HG02981 (cell line): Measurements from ENCODE around the gene MBD3L2.
"Not testable (repeated sequence)": the region's sequence is repeated elsewhere in the genome, so short reads cannot be mapped to it uniquely, and the experiment has no call there.

ENCODE experiments used
- ATAC-seq: cut with Tn5 transposase; IDR thresholded peaks from one replicate; pipeline ENCODE4 v1.9.1; 2021; ENCODE audit warnings: mild to moderate bottlenecking, moderate library complexity; ENCODE audit not compliant: unreplicated experiment

MBD3L2 gene

GRCh38 chr19:7049021-7049420 lies at the start of gene MBD3L2:
TSS of gene MBD3L2 (plus strand) at chr19:7049321. CDS start at chr19:7049374, 53 bp downstream.
- ATAC-seq = not testable (repeated sequence)

- ATAC-seq = no peak
These were observed 49.2 kb upstream of the MBD3L2 start for GRCh38 chr19:6999933-7000332.

- ATAC-seq = no peak
These were observed 48.8 kb upstream of the MBD3L2 start for GRCh38 chr19:7000333-7000732.

GRCh38 chr19:7000816-7001215 lies 48.3 kb upstream of the MBD3L2 start:
- ATAC-seq = no peak

- no peak for ATAC-seq
These were observed 44.7 kb upstream of the MBD3L2 start for GRCh38 chr19:7004313-7004931.

GRCh38 chr19:7006135-7006704 lies 42.9 kb upstream of the MBD3L2 start:
- ATAC-seq = no peak

- ATAC-seq = no peak
These were observed 41.3 kb upstream of the MBD3L2 start for GRCh38 chr19:7007859-7008258.

GRCh38 chr19:7010722-7011593 lies 38.2 kb upstream of the MBD3L2 start:
- no peak for ATAC-seq

- ATAC-seq = no peak
These were observed 35.4 kb upstream of the MBD3L2 start for GRCh38 chr19:7013678-7014077.

GRCh38 chr19:7018828-7019227 lies 30.3 kb upstream of the MBD3L2 start:
- ATAC-seq = no peak

- ATAC-seq = not testable (repeated sequence)
These were observed 27.8 kb upstream of the MBD3L2 start, which contains the start of gene MBD3L2B for GRCh38 chr19:7021331-7021730. TSS of gene MBD3L2B (minus strand) at chr19:7021431. CDS start at chr19:7021397, 34 bp downstream.

- not testable (repeated sequence) for ATAC-seq
These were observed 20.3 kb upstream of the MBD3L2 start for GRCh38 chr19:7028790-7029189.

- ATAC-seq = not testable (repeated sequence)
These were observed 18.8 kb upstream of the MBD3L2 start, which contains the start of gene MBD3L5 for GRCh38 chr19:7030278-7030677. TSS of gene MBD3L5 (plus strand) at chr19:7030578. CDS start at chr19:7030612, 34 bp downstream.

GRCh38 chr19:7040079-7040478 lies 9.0 kb upstream of the MBD3L2 start, which contains the start of gene MBD3L4:
TSS of gene MBD3L4 (minus strand) at chr19:7040179. CDS start at chr19:7040144, 35 bp downstream.
- not testable (repeated sequence) for ATAC-seq

GRCh38 chr19:7041563-7041962 lies 7.6 kb upstream of the MBD3L2 start:
- not testable (repeated sequence) for ATAC-seq

- ATAC-seq = not testable (repeated sequence)
These were observed 2.3 kb downstream of the MBD3L2 start for GRCh38 chr19:7051421-7051820.

GRCh38 chr19:7052896-7053295 lies 3.8 kb downstream of the MBD3L2 start:
- ATAC-seq = not testable (repeated sequence)

- ATAC-seq = not testable (repeated sequence)
These were observed 5.7 kb downstream of the MBD3L2 start for GRCh38 chr19:7054635-7055368.

GRCh38 chr19:7055679-7056078 lies 6.6 kb downstream of the MBD3L2 start:
- not testable (repeated sequence) for ATAC-seq

- not testable (repeated sequence) for ATAC-seq
These were observed 7.2 kb downstream of the MBD3L2 start for GRCh38 chr19:7056371-7056770.

- not testable (repeated sequence) for ATAC-seq
These were observed 9.5 kb downstream of the MBD3L2 start, which contains the start of gene MBD3L3 for GRCh38 chr19:7058576-7058975. TSS of gene MBD3L3 (minus strand) at chr19:7058676. CDS start at chr19:7058605, 71 bp downstream.
